ENCODE measurements around the gene ARF4.

ARF4 gene

GRCh38 chr3:57582474-57583168, 14.5 kb downstream of the ARF4 start:
- DNase-seq (ENCODE audit: low read depth, low spot score) = peak; percentile 46

GRCh38 chr3:57577801-57578200, 19.3 kb downstream of the ARF4 start:
- no peak for DNase-seq (ENCODE audit: low read depth, low spot score)

DNA sequence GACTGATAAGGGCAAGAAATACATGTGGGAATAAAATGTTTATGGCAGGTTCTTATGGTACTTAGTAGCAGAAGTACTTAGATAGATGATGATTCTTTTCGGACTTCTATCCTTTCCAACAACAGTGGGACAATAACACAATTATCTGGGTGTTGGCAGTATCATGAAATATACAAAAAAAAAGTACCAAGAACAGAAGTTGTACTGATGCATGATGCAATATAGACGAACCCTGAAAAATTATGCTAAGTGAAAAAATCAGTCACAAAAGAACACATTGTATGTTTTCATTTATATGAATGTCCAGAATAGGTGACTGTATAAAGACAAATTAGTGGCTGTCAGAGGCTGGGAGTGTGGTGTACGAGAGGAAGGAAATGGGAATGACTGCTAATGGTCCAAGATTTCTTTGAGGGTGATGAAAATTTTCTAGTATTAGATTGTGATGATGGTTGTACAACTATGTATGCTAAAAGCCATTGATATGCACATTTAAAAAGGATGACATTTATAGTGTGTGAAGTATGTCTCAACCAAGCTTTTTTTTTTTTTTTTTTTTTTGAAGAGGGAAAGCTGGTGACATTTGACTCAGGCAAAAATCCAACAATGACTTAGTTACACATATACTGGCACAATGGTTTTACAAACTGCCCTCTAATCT, 21.0 kb downstream of the ARF4 start:
- DNase-seq (ENCODE audit: low read depth, low spot score) = no peak

DNA sequence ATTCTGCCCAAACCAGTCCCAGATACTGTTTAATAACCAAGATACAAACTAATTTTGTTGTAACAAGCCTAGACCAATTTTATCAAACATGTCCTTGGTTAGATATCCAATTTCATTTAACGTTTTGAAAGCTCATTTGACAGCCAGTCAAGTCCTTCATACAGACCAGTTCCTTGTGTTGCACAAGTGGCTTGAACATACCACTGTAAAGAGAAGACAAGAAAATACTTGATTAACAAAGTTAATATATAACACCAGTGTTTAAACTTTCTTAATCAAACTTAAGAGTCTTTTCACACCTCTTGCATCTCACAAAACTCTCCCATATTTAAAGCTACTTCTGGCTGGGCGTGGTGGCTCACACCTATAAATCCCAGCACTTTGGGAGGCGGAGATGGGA, 25.0 kb downstream of the ARF4 start:
- no peak for DNase-seq (ENCODE audit: low read depth, low spot score)

- no peak for DNase-seq (ENCODE audit: low read depth, low spot score)
Measured at GRCh38 chr3:57570878-57571277, 26.3 kb downstream of the ARF4 start.

DNA sequence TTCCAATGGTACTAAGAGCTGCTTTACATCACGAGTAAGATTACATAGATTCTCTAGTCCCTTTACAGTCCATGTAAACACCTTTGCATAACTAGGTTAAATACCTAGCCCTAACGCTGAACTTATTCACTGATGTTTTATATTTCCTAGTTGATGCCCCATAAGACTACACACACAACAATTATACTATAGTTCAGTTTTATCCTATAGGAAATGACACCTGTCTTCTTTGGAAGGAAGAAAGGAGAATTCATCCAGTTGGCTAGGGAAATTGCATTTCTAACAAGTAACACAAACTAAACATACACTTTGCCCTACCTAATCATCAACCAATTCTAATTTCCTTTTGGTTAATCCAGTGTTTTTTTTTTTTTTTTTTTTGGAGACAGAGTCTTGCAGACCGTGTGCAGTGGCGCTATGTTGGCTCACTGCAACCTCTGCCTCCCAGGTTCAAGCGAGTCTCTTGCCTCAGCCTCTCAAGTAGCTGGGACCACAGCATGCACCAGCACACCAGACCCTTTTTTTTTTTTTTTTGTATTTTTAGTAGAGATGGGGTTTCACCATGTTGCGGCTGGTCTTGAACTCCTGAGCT, 27.2 kb downstream of the ARF4 start:
- DNase-seq (ENCODE audit: low read depth, low spot score) = no peak

DNA sequence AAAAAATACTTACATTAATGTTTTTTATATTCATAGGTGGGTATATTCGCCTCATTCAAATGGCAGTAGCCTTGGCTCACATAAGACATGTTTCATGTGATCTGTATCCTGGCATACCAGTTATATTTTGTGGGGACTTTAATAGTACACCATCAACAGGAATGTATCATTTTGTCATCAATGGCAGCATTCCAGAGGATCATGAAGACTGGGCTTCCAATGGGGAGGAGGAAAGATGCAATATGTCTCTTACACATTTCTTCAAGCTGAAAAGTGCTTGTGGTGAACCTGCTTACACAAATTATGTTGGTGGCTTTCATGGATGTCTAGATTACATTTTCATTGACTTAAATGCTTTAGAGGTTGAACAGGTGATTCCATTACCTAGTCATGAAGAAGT, 37.6 kb downstream of the ARF4 start:
- DNase-seq (ENCODE audit: low read depth, low spot score) = no peak

DNA sequence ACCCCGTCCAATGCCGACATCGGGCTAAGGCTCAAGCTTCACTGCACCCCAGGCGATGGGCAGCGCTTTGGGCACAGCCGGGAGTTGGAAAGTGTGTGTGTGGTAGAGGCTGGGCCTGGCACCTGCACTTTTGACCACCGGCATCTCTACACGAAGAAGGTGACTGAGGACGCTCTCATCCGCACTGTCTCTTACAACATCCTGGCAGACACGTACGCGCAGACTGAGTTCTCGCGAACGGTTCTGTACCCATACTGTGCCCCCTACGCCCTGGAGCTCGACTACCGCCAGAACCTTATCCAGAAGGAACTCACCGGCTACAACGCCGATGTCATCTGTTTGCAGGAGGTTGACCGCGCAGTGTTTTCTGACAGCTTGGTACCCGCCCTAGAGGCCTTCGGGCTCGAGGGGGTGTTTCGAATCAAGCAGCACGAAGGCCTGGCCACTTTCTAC, 40.0 kb downstream of the ARF4 start:
- peak; percentile 37 for DNase-seq (ENCODE audit: low read depth, low spot score)

GRCh38 chr3:57556459-57557084, 40.6 kb downstream of the ARF4 start:
- DNase-seq (ENCODE audit: low read depth, low spot score) = no peak

GRCh38 chr3:57555738-57556458, 41.2 kb downstream of the ARF4 start, which contains the start of gene PDE12:
Gene PDE12, plus strand, starts transcription at chr3:57556274. Its CDS starts 106 bp downstream, at chr3:57556380.
- DNase-seq (ENCODE audit: low read depth, low spot score) = peak; percentile 93

DNA sequence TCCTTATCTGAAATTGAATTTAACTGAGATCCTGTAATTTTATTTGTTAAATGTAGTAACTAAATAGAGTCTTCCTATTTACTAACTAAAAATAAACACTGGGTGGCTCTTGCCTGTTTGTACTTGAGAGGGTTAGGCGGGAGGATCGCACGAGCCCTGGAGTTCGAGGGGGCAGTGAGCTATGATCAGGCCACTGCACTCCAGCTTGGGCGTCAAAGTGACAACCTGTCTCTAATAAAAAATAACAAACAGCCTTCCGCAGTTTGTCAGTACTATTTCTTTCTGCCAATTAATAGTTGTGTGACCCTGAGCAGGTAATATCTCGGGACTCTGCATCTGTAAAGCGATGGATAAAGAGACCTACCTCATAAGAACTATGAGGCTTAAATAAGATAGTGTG, 41.8 kb downstream of the ARF4 start:
- no peak for DNase-seq (ENCODE audit: low read depth, low spot score)

GRCh38 chr3:57546616-57547015, 50.5 kb downstream of the ARF4 start:
- no peak for DNase-seq (ENCODE audit: low read depth, low spot score)

GRCh38 chr3:57545636-57546268, 51.4 kb downstream of the ARF4 start:
- no peak for DNase-seq (ENCODE audit: low read depth, low spot score)

DNA sequence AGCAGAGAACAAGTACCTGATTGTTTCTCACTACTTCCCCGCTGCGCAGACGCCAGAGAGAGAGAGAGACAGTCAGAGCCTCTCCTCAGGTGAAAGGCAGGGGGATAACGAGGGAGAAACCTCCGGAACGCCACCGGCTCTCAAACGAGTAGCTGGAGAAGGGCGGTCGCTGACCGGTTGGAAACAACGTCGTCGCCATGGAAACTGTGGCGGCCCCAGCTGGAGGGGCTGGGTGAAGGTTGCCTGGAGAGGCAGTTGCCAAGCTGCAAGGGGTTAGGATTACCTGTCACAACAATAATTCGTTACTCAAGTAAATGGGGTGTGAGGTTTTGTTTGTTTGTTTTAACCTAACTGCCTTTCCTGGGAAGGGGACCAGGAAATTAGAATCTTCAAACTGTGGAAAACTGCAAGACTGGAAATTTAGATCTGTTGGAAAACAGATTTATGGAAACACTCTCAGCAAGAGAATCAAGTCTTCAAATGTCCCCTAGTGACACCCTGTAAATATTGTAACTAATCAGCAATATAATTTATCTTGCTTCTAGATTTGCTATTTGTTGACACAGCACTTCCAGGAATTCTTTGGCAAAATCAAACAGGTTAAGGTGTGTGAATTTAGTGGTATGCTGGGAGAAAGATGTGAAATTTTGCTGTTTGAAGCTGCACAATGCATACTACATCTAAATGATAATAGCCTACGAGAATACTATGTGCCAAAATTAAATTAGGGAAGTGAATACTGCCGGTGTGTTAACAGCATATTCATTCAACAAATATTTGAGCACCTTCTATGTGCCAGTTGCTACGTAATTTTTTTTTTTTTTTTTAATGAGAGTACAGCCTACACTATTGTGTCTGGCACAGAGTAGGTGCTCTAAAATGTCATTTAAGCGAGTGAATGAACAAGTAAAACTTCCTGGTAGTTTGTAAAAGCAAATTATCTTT, 52.7 kb downstream of the ARF4 start, which contains the start of gene DNAH12:
Gene DNAH12 (minus strand): TSS at position 164 of the 945 bp plus-strand sequence. CDS start 1,474 bp downstream, outside the sequence.
- DNase-seq (ENCODE audit: low read depth, low spot score) = peak; percentile 95

GRCh38 chr3:57538465-57538864, 58.7 kb downstream of the ARF4 start:
- DNase-seq (ENCODE audit: low read depth, low spot score) = peak; percentile 31

DNA sequence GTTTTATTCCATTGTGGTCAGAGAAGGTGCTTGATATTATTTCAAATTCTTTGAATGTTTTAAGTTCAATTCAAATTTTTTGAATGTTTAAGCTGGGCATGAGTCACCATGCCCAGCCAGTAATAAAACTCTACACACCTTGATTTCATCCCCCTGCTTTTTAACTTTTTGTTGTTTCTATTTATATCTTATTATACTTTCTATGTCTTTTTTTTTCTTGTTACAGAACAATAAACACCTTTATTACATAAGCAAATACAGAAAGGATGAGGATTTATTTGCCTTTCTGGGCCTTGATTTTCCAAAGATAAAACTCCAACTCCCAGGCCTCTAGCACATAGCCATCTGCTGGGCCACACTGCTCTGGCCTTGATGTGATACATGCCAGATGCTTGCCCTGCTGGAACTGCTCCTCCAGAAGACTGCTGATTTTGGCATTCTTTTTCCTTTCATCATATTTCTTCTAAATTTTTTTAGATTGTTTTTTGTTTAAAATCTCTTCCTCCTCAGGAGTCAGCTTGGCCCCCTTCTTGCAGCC, 67.0 kb downstream of the ARF4 start:
- no peak for DNase-seq (ENCODE audit: low read depth, low spot score)
